ENCODE measurements around the gene MOB3A. TPM values are rescaled to one million over a fixed set of nuclear protein-coding genes. Genes with fewer than 3 reads are reported as not detected.

Gene MOB3A
- total and polyA plus RNA-seq, 10 of the 15 experiments (the other 5 are each of a cell fraction or from before 2014, with no cell fraction given) = 7.5 to 229 (median 79.4) TPM

DNA sequence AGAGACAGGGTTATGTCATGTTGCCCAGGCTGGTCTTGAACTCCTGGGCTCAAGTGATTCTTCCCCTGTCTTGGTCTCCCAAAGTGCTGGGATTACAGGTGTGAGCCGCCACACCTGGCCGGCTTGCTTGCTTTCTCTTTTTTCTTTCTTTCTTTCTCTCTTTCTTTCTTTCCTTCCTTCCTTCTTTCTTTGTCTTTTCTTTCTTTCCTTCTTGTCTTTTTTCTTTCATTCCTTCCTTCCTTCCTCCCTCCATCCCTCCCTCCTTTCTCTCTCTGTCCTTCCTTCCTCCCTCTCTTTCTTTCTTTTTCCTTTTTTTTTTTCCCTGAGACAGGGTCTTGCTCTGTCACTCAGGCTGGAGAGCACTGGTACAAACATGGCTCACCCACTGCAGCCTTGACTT is 73.8 kb downstream of the MOB3A start (continued):
- TF ChIP-seq, protein P1, sequence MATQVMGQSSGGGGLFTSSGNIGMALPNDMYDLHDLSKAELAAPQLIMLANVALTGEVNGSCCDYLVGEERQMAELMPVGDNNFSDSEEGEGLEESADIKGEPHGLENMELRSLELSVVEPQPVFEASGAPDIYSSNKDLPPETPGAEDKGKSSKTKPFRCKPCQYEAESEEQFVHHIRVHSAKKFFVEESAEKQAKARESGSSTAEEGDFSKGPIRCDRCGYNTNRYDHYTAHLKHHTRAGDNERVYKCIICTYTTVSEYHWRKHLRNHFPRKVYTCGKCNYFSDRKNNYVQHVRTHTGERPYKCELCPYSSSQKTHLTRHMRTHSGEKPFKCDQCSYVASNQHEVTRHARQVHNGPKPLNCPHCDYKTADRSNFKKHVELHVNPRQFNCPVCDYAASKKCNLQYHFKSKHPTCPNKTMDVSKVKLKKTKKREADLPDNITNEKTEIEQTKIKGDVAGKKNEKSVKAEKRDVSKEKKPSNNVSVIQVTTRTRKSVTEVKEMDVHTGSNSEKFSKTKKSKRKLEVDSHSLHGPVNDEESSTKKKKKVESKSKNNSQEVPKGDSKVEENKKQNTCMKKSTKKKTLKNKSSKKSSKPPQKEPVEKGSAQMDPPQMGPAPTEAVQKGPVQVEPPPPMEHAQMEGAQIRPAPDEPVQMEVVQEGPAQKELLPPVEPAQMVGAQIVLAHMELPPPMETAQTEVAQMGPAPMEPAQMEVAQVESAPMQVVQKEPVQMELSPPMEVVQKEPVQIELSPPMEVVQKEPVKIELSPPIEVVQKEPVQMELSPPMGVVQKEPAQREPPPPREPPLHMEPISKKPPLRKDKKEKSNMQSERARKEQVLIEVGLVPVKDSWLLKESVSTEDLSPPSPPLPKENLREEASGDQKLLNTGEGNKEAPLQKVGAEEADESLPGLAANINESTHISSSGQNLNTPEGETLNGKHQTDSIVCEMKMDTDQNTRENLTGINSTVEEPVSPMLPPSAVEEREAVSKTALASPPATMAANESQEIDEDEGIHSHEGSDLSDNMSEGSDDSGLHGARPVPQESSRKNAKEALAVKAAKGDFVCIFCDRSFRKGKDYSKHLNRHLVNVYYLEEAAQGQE (IDR thresholded peaks at IDR 0.05; ENCODE audit: low read depth, low read length) = no peak
- TF ChIP-seq, protein P2, sequence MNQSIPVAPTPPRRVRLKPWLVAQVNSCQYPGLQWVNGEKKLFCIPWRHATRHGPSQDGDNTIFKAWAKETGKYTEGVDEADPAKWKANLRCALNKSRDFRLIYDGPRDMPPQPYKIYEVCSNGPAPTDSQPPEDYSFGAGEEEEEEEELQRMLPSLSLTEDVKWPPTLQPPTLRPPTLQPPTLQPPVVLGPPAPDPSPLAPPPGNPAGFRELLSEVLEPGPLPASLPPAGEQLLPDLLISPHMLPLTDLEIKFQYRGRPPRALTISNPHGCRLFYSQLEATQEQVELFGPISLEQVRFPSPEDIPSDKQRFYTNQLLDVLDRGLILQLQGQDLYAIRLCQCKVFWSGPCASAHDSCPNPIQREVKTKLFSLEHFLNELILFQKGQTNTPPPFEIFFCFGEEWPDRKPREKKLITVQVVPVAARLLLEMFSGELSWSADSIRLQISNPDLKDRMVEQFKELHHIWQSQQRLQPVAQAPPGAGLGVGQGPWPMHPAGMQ (IDR thresholded peaks at IDR 0.05; ENCODE audit: borderline replicate concordance) = no peak

DNA sequence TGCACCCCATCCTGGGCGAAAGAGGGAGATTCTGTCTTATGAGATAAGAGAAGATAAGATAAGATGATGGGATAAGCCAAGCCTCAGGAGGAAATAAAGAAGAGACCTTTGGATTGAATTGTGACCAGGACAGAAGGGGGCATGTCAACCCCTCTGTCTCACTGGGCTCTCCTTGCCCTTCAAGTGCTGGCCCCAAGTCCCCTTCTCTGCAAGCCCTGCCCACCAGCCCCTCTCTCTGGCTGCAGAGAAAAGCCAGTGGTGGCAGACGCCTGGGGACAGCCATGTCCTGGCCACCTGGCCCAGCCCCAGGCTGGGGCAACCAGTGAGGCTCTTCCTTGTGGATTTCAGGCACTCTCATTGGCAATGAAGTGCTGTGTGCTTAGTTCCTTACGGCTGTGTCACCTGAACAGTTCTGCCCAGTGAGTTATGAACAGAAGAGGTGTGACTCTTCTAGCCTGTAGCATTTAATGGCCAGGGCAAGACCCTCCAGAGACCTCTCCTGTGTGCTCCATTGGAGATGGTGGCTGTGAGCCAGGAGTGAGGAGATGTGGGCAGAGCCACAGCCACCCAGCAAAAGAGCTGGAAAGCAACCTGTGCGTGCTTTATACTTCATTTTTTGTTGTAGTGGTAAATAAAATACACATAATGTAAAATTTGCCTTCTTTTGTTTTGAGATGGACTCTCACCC is 74.5 kb downstream of the MOB3A start:
- 72% methylated on average over 4 of the region's 4 CpGs for WGBS (ENCODE audit: insufficient coverage, insufficient replicate concordance, low lambda C conversion rate, missing lambda C conversion rate)
- CTCF ChIA-PET = interaction anchor here (0.6 kb wide), 1 partner anchor 386 kb away, joined by 3 read pairs; no protein-coding TSS in a partner anchor

More for the DNA sequence above, 74.5 kb downstream of the MOB3A start:
- H4K20me1 ChIP-seq (ENCODE audit: control insufficient read depth, insufficient read depth) = no peaks in the 10 kb centered on the region
- no peaks in the 10 kb centered on the region for H3K36me3 ChIP-seq (ENCODE audit: control insufficient read depth in 2 of 2, insufficient read depth in 2 of 2, low read length in 1 of 2)
- H3K79me2 ChIP-seq (ENCODE audit: control insufficient read depth, insufficient read depth, low read length) = no peaks in the 10 kb centered on the region
- no peak overlapping the region for H2AFZ ChIP-seq (ENCODE audit: control insufficient read depth, low read depth, low read length)
- no peaks in the 10 kb centered on the region for H3K27me3 ChIP-seq (replicated peaks in 1 of 2; ENCODE audit: control insufficient read depth in 2 of 2, insufficient read depth in 2 of 2, low read length in 1 of 2)
- no peak overlapping the region for H3K9ac ChIP-seq (ENCODE audit: control insufficient read depth, insufficient read depth, low read length)
- in situ Hi-C loops (cut with MboI) (no loop called here), intact Hi-C loops (cut with micrococcal nuclease; ENCODE audit: unreplicated experiment) (no loop called here)
- no TSS peak for BruUV-seq (replicated peaks)
- H3K4me3 ChIP-seq = no peak overlapping the region
- peaks cover 4% of the 10 kb centered on the region for H3K4me1 ChIP-seq (ENCODE audit: control insufficient read depth, insufficient read depth, low read length)
- RAD21 ChIA-PET (ENCODE audit: unreplicated experiment) = interaction anchor here (0.6 to 0.7 kb wide), 2 partner anchors 20 to 46 kb away, joined by 3 read pairs; no protein-coding TSS in a partner anchor
- SMC1A ChIA-PET (ENCODE audit: uncharacterized antibody, unreplicated experiment) = no interaction called here
- H3K27ac ChIP-seq (ENCODE audit: control insufficient read depth, insufficient read depth) = no peak overlapping the region
- no peak for DNase-seq (ENCODE audit: low read depth, low spot score)
- TF ChIP-seq ESRRA (IDR thresholded peaks at IDR 0.05; ENCODE audit: low read length) = no peak
- no peak for TF ChIP-seq ZZZ3 (IDR thresholded peaks at IDR 0.05; ENCODE audit: control insufficient read depth, insufficient read length, low read depth)
- POLR2A ChIA-PET = no interaction called here
- no peaks in the 10 kb centered on the region; the same call in 2 of the 3 replicates for H3K9me3 ChIP-seq (replicated peaks; ENCODE audit: control insufficient read depth, insufficient read depth, low read length)
- no peak for FAIRE-seq
- no peak for ATAC-seq
- no peak overlapping the region for H3K4me2 ChIP-seq (ENCODE audit: control insufficient read depth, insufficient read depth)

Small RNAs within 50 kb of the gene (small RNA-seq; reads per million reads assigned to genes)
- not detected for gene AC007136.1

Other genes with a start within 250 kb of the MOB3A start
Only the 7 nearest of the 19 such genes appear.
- 18.3 and 19.9 TPM in 2 replicates for gene BTBD2, start 80.6 kb downstream of the MOB3A start, total RNA-seq (2014; rRNA removed)
- 8.2 and 10.6 TPM in 2 replicates for gene BTBD2, start 80.6 kb downstream of the MOB3A start, total RNA-seq (2014; rRNA removed; fragmentation: Illumina TruSeq; extraction: Trizol)
- gene BTBD2, start 80.6 kb downstream of the MOB3A start, total RNA-seq (2021) = 62.2 and 66.2 TPM in 2 replicates
- 8.8 and 18.6 TPM in 2 replicates for gene BTBD2, start 80.6 kb downstream of the MOB3A start, polyA plus RNA-seq (2011; rRNA removed)
- gene BTBD2, start 80.6 kb downstream of the MOB3A start, polyA plus RNA-seq (2014; fragmentation: Illumina TruSeq; extraction: Trizol) = 3.2 and 10.1 TPM in 2 replicates
- gene BTBD2, start 80.6 kb downstream of the MOB3A start, polyA plus RNA-seq (2014; fragmentation: Nextera tagmentation; extraction: Ambion mirVana) = under 1 TPM; 0.13 to 0.37 TPM
- gene BTBD2, start 80.6 kb downstream of the MOB3A start, polyA plus RNA-seq (2014; rRNA removed) = 45.4 and 50.9 TPM in 2 replicates
- gene BTBD2, start 80.6 kb downstream of the MOB3A start, polyA plus RNA-seq (2016; fragmentation: Nextera tagmentation; extraction: Ambion mirVana) = 1 to 10 TPM; 4.5 to 5.5 TPM
- gene MKNK2, start 45.1 kb downstream of the MOB3A start, total RNA-seq (2014; rRNA removed) = 159 and 168 TPM in 2 replicates
- gene MKNK2, start 45.1 kb downstream of the MOB3A start, total RNA-seq (2014; rRNA removed; fragmentation: Illumina TruSeq; extraction: Trizol) = 70.3 and 77.9 TPM in 2 replicates
- gene MKNK2, start 45.1 kb downstream of the MOB3A start, total RNA-seq (2021) = 365 and 378 TPM in 2 replicates
- gene MKNK2, start 45.1 kb downstream of the MOB3A start, polyA plus RNA-seq (2011; rRNA removed) = 113 and 223 TPM in 2 replicates
- 29.6 and 61.9 TPM in 2 replicates for gene MKNK2, start 45.1 kb downstream of the MOB3A start, polyA plus RNA-seq (2014; fragmentation: Illumina TruSeq; extraction: Trizol)
- 10 to 100 TPM in 1 of 2 experiments, 1 to 10 TPM in 1; 9.6 to 17.6 TPM for gene MKNK2, start 45.1 kb downstream of the MOB3A start, polyA plus RNA-seq (2014; fragmentation: Nextera tagmentation; extraction: Ambion mirVana)
- gene MKNK2, start 45.1 kb downstream of the MOB3A start, polyA plus RNA-seq (2014; rRNA removed) = 195 and 218 TPM in 2 replicates
- gene MKNK2, start 45.1 kb downstream of the MOB3A start, polyA plus RNA-seq (2016; fragmentation: Nextera tagmentation; extraction: Ambion mirVana) = 10 to 100 TPM; 38.3 to 53.3 TPM
- gene IZUMO4, start 589 bp upstream of the MOB3A start, total RNA-seq (2014; rRNA removed) = 20.7 and 22.3 TPM in 2 replicates
- gene IZUMO4, start 589 bp upstream of the MOB3A start, total RNA-seq (2014; rRNA removed; fragmentation: Illumina TruSeq; extraction: Trizol) = 7.2 and 7.6 TPM in 2 replicates
- 12.0 and 14.6 TPM in 2 replicates for gene IZUMO4, start 589 bp upstream of the MOB3A start, total RNA-seq (2021)
- 14.2 and 22.9 TPM in 2 replicates for gene IZUMO4, start 589 bp upstream of the MOB3A start, polyA plus RNA-seq (2011; rRNA removed)
- 3.8 and 7.3 TPM in 2 replicates for gene IZUMO4, start 589 bp upstream of the MOB3A start, polyA plus RNA-seq (2014; fragmentation: Illumina TruSeq; extraction: Trizol)
- gene IZUMO4, start 589 bp upstream of the MOB3A start, polyA plus RNA-seq (2014; fragmentation: Nextera tagmentation; extraction: Ambion mirVana) = 1 to 10 TPM in 1 of 2 experiments, under 1 TPM in 1; 0.53 to 1.9 TPM
- 27.1 and 30.3 TPM in 2 replicates for gene IZUMO4, start 589 bp upstream of the MOB3A start, polyA plus RNA-seq (2014; rRNA removed)
- 1 to 10 TPM; 5.5 to 6.9 TPM for gene IZUMO4, start 589 bp upstream of the MOB3A start, polyA plus RNA-seq (2016; fragmentation: Nextera tagmentation; extraction: Ambion mirVana)
- 71.8 and 74.1 TPM in 2 replicates for gene AP3D1, start 55.2 kb upstream of the MOB3A start, total RNA-seq (2014; rRNA removed)
- 25.6 and 26.7 TPM in 2 replicates for gene AP3D1, start 55.2 kb upstream of the MOB3A start, total RNA-seq (2014; rRNA removed; fragmentation: Illumina TruSeq; extraction: Trizol)
- 98.4 and 108 TPM in 2 replicates for gene AP3D1, start 55.2 kb upstream of the MOB3A start, total RNA-seq (2021)
- 21.1 and 58.0 TPM in 2 replicates for gene AP3D1, start 55.2 kb upstream of the MOB3A start, polyA plus RNA-seq (2011; rRNA removed)
- 42.5 and 68.7 TPM in 2 replicates for gene AP3D1, start 55.2 kb upstream of the MOB3A start, polyA plus RNA-seq (2014; fragmentation: Illumina TruSeq; extraction: Trizol)
- 1 to 10 TPM; 1.5 to 3.0 TPM for gene AP3D1, start 55.2 kb upstream of the MOB3A start, polyA plus RNA-seq (2014; fragmentation: Nextera tagmentation; extraction: Ambion mirVana)
- 67.6 and 77.8 TPM in 2 replicates for gene AP3D1, start 55.2 kb upstream of the MOB3A start, polyA plus RNA-seq (2014; rRNA removed)
- gene AP3D1, start 55.2 kb upstream of the MOB3A start, polyA plus RNA-seq (2016; fragmentation: Nextera tagmentation; extraction: Ambion mirVana) = 10 to 100 TPM; 19.4 to 60.2 TPM
- 9.2 and 9.5 TPM in 2 replicates for gene DOT1L, start 67.6 kb upstream of the MOB3A start, total RNA-seq (2014; rRNA removed)
- 5.4 and 7.0 TPM in 2 replicates for gene DOT1L, start 67.6 kb upstream of the MOB3A start, total RNA-seq (2014; rRNA removed; fragmentation: Illumina TruSeq; extraction: Trizol)
- 54.7 and 59.5 TPM in 2 replicates for gene DOT1L, start 67.6 kb upstream of the MOB3A start, total RNA-seq (2021)
- 7.1 and 11.4 TPM in 2 replicates for gene DOT1L, start 67.6 kb upstream of the MOB3A start, polyA plus RNA-seq (2011; rRNA removed)
- gene DOT1L, start 67.6 kb upstream of the MOB3A start, polyA plus RNA-seq (2014; fragmentation: Illumina TruSeq; extraction: Trizol) = 2.9 and 9.6 TPM in 2 replicates
- gene DOT1L, start 67.6 kb upstream of the MOB3A start, polyA plus RNA-seq (2014; fragmentation: Nextera tagmentation; extraction: Ambion mirVana) = under 1 TPM; 0.18 to 0.26 TPM
- gene DOT1L, start 67.6 kb upstream of the MOB3A start, polyA plus RNA-seq (2014; rRNA removed) = 22.2 and 29.1 TPM in 2 replicates
- gene DOT1L, start 67.6 kb upstream of the MOB3A start, polyA plus RNA-seq (2016; fragmentation: Nextera tagmentation; extraction: Ambion mirVana) = 10 to 100 TPM; 10.1 to 12.9 TPM
- gene PLEKHJ1, start 140.0 kb upstream of the MOB3A start, total RNA-seq (2014; rRNA removed) = 131 and 133 TPM in 2 replicates
- 42.8 and 49.7 TPM in 2 replicates for gene PLEKHJ1, start 140.0 kb upstream of the MOB3A start, total RNA-seq (2014; rRNA removed; fragmentation: Illumina TruSeq; extraction: Trizol)
- 92.9 and 98.0 TPM in 2 replicates for gene PLEKHJ1, start 140.0 kb upstream of the MOB3A start, total RNA-seq (2021)
- 27.7 and 52.0 TPM in 2 replicates for gene PLEKHJ1, start 140.0 kb upstream of the MOB3A start, polyA plus RNA-seq (2011; rRNA removed)
- 13.8 and 32.4 TPM in 2 replicates for gene PLEKHJ1, start 140.0 kb upstream of the MOB3A start, polyA plus RNA-seq (2014; fragmentation: Illumina TruSeq; extraction: Trizol)
- gene PLEKHJ1, start 140.0 kb upstream of the MOB3A start, polyA plus RNA-seq (2014; fragmentation: Nextera tagmentation; extraction: Ambion mirVana) = 1 to 10 TPM; 1.3 to 6.9 TPM
- gene PLEKHJ1, start 140.0 kb upstream of the MOB3A start, polyA plus RNA-seq (2014; rRNA removed) = 133 and 158 TPM in 2 replicates
- 100 to 1,000 TPM; 119 to 125 TPM for gene PLEKHJ1, start 140.0 kb upstream of the MOB3A start, polyA plus RNA-seq (2016; fragmentation: Nextera tagmentation; extraction: Ambion mirVana)
- gene SF3A2, start 140.5 kb upstream of the MOB3A start, total RNA-seq (2014; rRNA removed) = 41.5 and 49.3 TPM in 2 replicates
- gene SF3A2, start 140.5 kb upstream of the MOB3A start, total RNA-seq (2014; rRNA removed; fragmentation: Illumina TruSeq; extraction: Trizol) = 12.3 and 15.6 TPM in 2 replicates
- 132 and 143 TPM in 2 replicates for gene SF3A2, start 140.5 kb upstream of the MOB3A start, total RNA-seq (2021)
- 3.3 and 5.4 TPM in 2 replicates for gene SF3A2, start 140.5 kb upstream of the MOB3A start, polyA plus RNA-seq (2011; rRNA removed)
- gene SF3A2, start 140.5 kb upstream of the MOB3A start, polyA plus RNA-seq (2014; fragmentation: Illumina TruSeq; extraction: Trizol) = 2.4 and 26.9 TPM in 2 replicates
- under 1 TPM; 0.33 to 0.55 TPM for gene SF3A2, start 140.5 kb upstream of the MOB3A start, polyA plus RNA-seq (2014; fragmentation: Nextera tagmentation; extraction: Ambion mirVana)
- 36.2 and 61.3 TPM in 2 replicates for gene SF3A2, start 140.5 kb upstream of the MOB3A start, polyA plus RNA-seq (2014; rRNA removed)
- gene SF3A2, start 140.5 kb upstream of the MOB3A start, polyA plus RNA-seq (2016; fragmentation: Nextera tagmentation; extraction: Ambion mirVana) = 10 to 100 TPM; 34.4 to 39.7 TPM

All from GM12878 (cell line).